Activated naive CD4-positive, alpha-beta T cell (primary cell): ENCODE measurements around the gene FBLN2.

ENCODE experiments used
- DNase-seq, 4 experiments: peaks; one replicate each; lab custom pipeline; 2025; lab: John Stamatoyannopoulos, UW

The FBLN2 gene

GRCh38 chr3:13624021-13624420 is 75.1 kb downstream of the FBLN2 start:
- DNase-seq = no peak

GRCh38 chr3:13624671-13625125 is 75.8 kb downstream of the FBLN2 start:
- no peak for DNase-seq

- no peak for DNase-seq
These were observed 77.5 kb downstream of the FBLN2 start for GRCh38 chr3:13626396-13626795.

- DNase-seq = no peak
These were observed 78.1 kb downstream of the FBLN2 start for GRCh38 chr3:13626915-13627460.

- no peak for DNase-seq
These were observed 78.8 kb downstream of the FBLN2 start for GRCh38 chr3:13627681-13628080.

GRCh38 chr3:13628432-13628831 is 79.5 kb downstream of the FBLN2 start:
- DNase-seq = no peak

- no peak for DNase-seq
These were observed 80.1 kb downstream of the FBLN2 start for GRCh38 chr3:13628841-13629551.

- DNase-seq = no peak
These were observed 80.7 kb downstream of the FBLN2 start for GRCh38 chr3:13629644-13630043.

GRCh38 chr3:13631256-13631655 is 82.3 kb downstream of the FBLN2 start:
- no peak for DNase-seq

GRCh38 chr3:13633176-13633575 is 84.3 kb downstream of the FBLN2 start:
- DNase-seq = no peak

GRCh38 chr3:13634151-13634550 is 85.2 kb downstream of the FBLN2 start:
- DNase-seq = no peak

GRCh38 chr3:13634615-13635014 is 85.7 kb downstream of the FBLN2 start:
- no peak for DNase-seq

- no peak for DNase-seq
These were observed 87.3 kb downstream of the FBLN2 start for GRCh38 chr3:13636186-13636585.

GRCh38 chr3:13636874-13637273 is 87.9 kb downstream of the FBLN2 start:
- DNase-seq = no peak

- no peak for DNase-seq
These were observed 88.5 kb downstream of the FBLN2 start for GRCh38 chr3:13637311-13637891.

- no peak for DNase-seq
These were observed 89.0 kb downstream of the FBLN2 start for GRCh38 chr3:13637953-13638352.

- DNase-seq = no peak
These were observed 90.0 kb downstream of the FBLN2 start for GRCh38 chr3:13638927-13639326.

- DNase-seq = no peak
These were observed 93.7 kb downstream of the FBLN2 start for GRCh38 chr3:13642597-13642996.

- DNase-seq = no peak
These were observed 95.6 kb downstream of the FBLN2 start for GRCh38 chr3:13644341-13645117.

GRCh38 chr3:13645801-13646637 is 97.1 kb downstream of the FBLN2 start:
- no peak for DNase-seq

GRCh38 chr3:13647298-13648059 is 98.6 kb downstream of the FBLN2 start:
- DNase-seq = no peak
